Gastroesophageal sphincter (tissue), 4 donors: ENCODE results near the gene RITA1. TPM values are rescaled to one million over a fixed set of nuclear protein-coding genes. Genes with fewer than 3 reads are reported as not detected.

Experiments
- ATAC-seq: fragments of 150-250 bp; one replicate; pipeline ENCODE4 v1.9.1; 2016; ENCODE audit warnings: mild to moderate bottlenecking, moderate library complexity
- H3K27ac ChIP-seq, 4 donors: fragments of 200-600 bp; sonication (generic) in 3 of 4; 1 replicate in 3 of 4; 2 replicates in 1 of 4; pipeline ENCODE4 v1.5.1; 2016 to 2019
- H3K27me3 ChIP-seq: fragments of 200-600 bp; sonication (generic); one replicate; pipeline ENCODE4 v1.5.1; 2019
- H3K36me3 ChIP-seq, 2 donors: fragments of 200-600 bp; sonication (generic); one replicate each; pipeline ENCODE4 v1.5.1; 2019; ENCODE audit warnings: control low read depth in 1 of 2
- H3K4me1 ChIP-seq, 3 donors: fragments of 200-600 bp; sonication (generic); 1 replicate in 2 of 3; 2 replicates in 1 of 3; pipeline ENCODE4 v1.5.1; 2016 to 2019; ENCODE audit warnings: control low read depth in 2 of 3
- H3K4me3 ChIP-seq, 2 donors: fragments of 200-600 bp; sonication (generic); one replicate each; pipeline ENCODE4 v1.5.1; 2019; ENCODE audit warnings: mild to moderate bottlenecking in 1 of 2, moderate library complexity in 1 of 2
- H3K9me3 ChIP-seq, 3 donors: fragments of 200-600 bp; sonication (generic); one replicate each; pipeline ENCODE4 v1.5.1; 2017 to 2019; ENCODE audit warnings: control low read depth in 2 of 3
- CTCF ChIP-seq, 4 experiments: fragments of 200-600 bp in 2 of 4; fragments of 450-650 bp in 2 of 4; sonication (generic) in 1 of 4; IDR thresholded peaks; one replicate each; pipeline ENCODE4 v1.5.1; 2017 to 2019; ENCODE audit warnings: antibody characterized with exemption in 4 of 4, mild to moderate bottlenecking in 2 of 4, moderate library complexity in 2 of 4
- EP300 ChIP-seq: sonication (generic); formaldehyde crosslinking; IDR thresholded peaks from one replicate; pipeline ENCODE4 v1.6.1; 2017; ENCODE audit warnings: antibody characterized with exemption, mild to moderate bottlenecking
- POLR2A ChIP-seq, 2 donors: fragments of 450-650 bp; IDR thresholded peaks; one replicate each; pipeline ENCODE4 v1.6.1; 2017; ENCODE audit warnings: antibody characterized with exemption in 2 of 2, mild to moderate bottlenecking in 2 of 2, moderate library complexity in 1 of 2
- POLR2AphosphoS5 ChIP-seq: sonication (generic); formaldehyde crosslinking; IDR thresholded peaks from one replicate; pipeline ENCODE4 v1.6.1; 2017; ENCODE audit warnings: antibody characterized with exemption
- WGBS, 2 donors: methylation state at CpG; one replicate each; pipeline ENCODE4 v1.1.5; 2018; ENCODE audit warnings: low coverage in 1 of 2; 5-methylcytosine and 5-hydroxymethylcytosine counted together
- total RNA-seq, 4 donors: library from RNA; depleted of rRNA; stranded (reverse); fragments of >200 nt; gene quantifications; one replicate each; pipeline ENCODE4 v1.1.0, GENCODE V29; 2016

The RITA1 gene
- total RNA-seq, 4 donors from 2014 or later: 12.3 to 22.8 (median 16.6) TPM

GRCh38 chr12:113163030-113163360 is 22.5 kb upstream of the RITA1 start:
- H3K36me3 ChIP-seq: peaks cover 0 to 100% of the 10 kb centered on the region in 2 donors
- TF ChIP-seq POLR2AphosphoS5 (no peak), CTCF (IDR thresholded peaks at IDR 0.05) (no peak), POLR2A (IDR thresholded peaks at IDR 0.05) (no peak), EP300 (no peak)
- H3K4me3 ChIP-seq: no peak overlapping the region
- H3K9me3 ChIP-seq: no peaks in the 10 kb centered on the region
- no peaks in the 10 kb centered on the region for H3K4me1 ChIP-seq
- no peak for ATAC-seq
- WGBS, 2 donors: 73% methylated on average over 6 of the region's 12 CpGs; no CpG with 5 or more reads in 1 of the 2 donors
- no peaks in the 10 kb centered on the region for H3K27me3 ChIP-seq
- no peak overlapping the region for H3K27ac ChIP-seq

- H3K4me3 ChIP-seq: no peak overlapping the region
- ATAC-seq: no peak
- no peak overlapping the region for H3K27ac ChIP-seq
- H3K9me3 ChIP-seq: no peaks in the 10 kb centered on the region
- TF ChIP-seq CTCF (IDR thresholded peaks at IDR 0.05) (no peak), POLR2AphosphoS5 (no peak), EP300 (no peak), POLR2A (IDR thresholded peaks at IDR 0.05) (no peak)
- H3K27me3 ChIP-seq: no peaks in the 10 kb centered on the region
- WGBS, 2 donors: 80 to 98% methylated on average over 1 to 8 of the region's 13 CpGs
- H3K36me3 ChIP-seq: peaks cover 0 to 100% of the 10 kb centered on the region in 2 donors
- H3K4me1 ChIP-seq: no peaks in the 10 kb centered on the region
Measured at GRCh38 chr12:113164014-113164413, 21.5 kb upstream of the RITA1 start.

GRCh38 chr12:113165521-113166450 is 19.7 kb upstream of the RITA1 start:
- Histone ChIP-seq H3K4me1 (no peaks in the 10 kb centered on the region), H3K36me3 (peaks cover 0 to 100% of the 10 kb centered on the region in 2 donors), H3K4me3 (no peak overlapping the region), H3K27ac (no peak overlapping the region), H3K27me3 (no peaks in the 10 kb centered on the region), H3K9me3 (no peaks in the 10 kb centered on the region)
- WGBS, 2 donors: 92% methylated on average over 5 of the region's 32 CpGs; no CpG with 5 or more reads in 1 of the 2 donors
- ATAC-seq: no peak
- no peak for TF ChIP-seq POLR2A (IDR thresholded peaks at IDR 0.05)
- no peak for TF ChIP-seq CTCF (IDR thresholded peaks at IDR 0.05)
- TF ChIP-seq EP300: no peak
- TF ChIP-seq POLR2AphosphoS5: no peak

- no peak for TF ChIP-seq POLR2A (IDR thresholded peaks at IDR 0.05)
- TF ChIP-seq CTCF (IDR thresholded peaks at IDR 0.05): no peak
- TF ChIP-seq EP300: no peak
- TF ChIP-seq POLR2AphosphoS5: no peak
Measured at GRCh38 chr12:113167868-113168267, 17.7 kb upstream of the RITA1 start.

GRCh38 chr12:113169697-113170096 is 15.8 kb upstream of the RITA1 start:
- ATAC-seq: no peak
- Histone ChIP-seq H3K36me3 (peaks cover 0 to 100% of the 10 kb centered on the region in 2 donors), H3K4me3 (no peak overlapping the region), H3K27me3 (no peaks in the 10 kb centered on the region), H3K9me3 (no peaks in the 10 kb centered on the region), H3K27ac (no peak overlapping the region), H3K4me1 (no peaks in the 10 kb centered on the region)
- TF ChIP-seq CTCF (IDR thresholded peaks at IDR 0.05): no peak
- no peak for TF ChIP-seq POLR2A (IDR thresholded peaks at IDR 0.05)
- TF ChIP-seq POLR2AphosphoS5: no peak
- no peak for TF ChIP-seq EP300
- WGBS, 2 donors: 88 to 100% methylated on average over 3 of the region's 13 CpGs

More at GRCh38 chr12:113167868-113168267, 17.7 kb upstream of the RITA1 start:
- H3K9me3 ChIP-seq: no peaks in the 10 kb centered on the region
- peaks cover 0 to 100% of the 10 kb centered on the region in 2 donors for H3K36me3 ChIP-seq
- no peak overlapping the region for H3K27ac ChIP-seq
- WGBS, 2 donors: 80% methylated on average over 1 of the region's 10 CpGs; no CpG with 5 or more reads in 1 of the 2 donors
- H3K4me3 ChIP-seq: no peak overlapping the region
- ATAC-seq: no peak
- no peaks in the 10 kb centered on the region for H3K27me3 ChIP-seq
- no peaks in the 10 kb centered on the region for H3K4me1 ChIP-seq
